LoVo (cell line): Measurements from ENCODE around the gene SERPINB7.
A peak's percentile ranks its signal among the peaks of the same experiment; 100 is the strongest.

Source experiments
- DNase-seq: peaks from one replicate; pipeline ENCODE4 v3.0.0-alpha.2; 2016; ENCODE audit warnings: low spot score

SERPINB7 gene

DNA sequence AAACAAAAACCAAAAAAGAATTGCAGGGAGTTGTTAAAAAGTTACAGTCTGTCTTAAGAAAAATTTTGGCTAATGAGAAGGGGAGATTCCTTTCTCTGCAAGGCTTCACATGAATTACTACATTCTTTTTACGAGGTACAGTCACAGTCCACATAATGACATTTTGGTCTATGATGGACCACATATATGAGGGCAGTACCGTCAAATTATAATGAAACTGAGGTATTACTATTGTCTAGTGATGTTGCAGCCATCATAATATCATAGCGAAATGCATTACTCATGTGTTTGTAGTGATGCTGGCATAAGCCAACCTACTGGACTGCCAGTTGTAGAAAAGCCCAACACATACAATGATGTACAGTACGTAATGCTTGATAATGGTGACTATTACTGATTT lies 12.5 kb downstream of the SERPINB7 start:
- no peak for DNase-seq

DNA sequence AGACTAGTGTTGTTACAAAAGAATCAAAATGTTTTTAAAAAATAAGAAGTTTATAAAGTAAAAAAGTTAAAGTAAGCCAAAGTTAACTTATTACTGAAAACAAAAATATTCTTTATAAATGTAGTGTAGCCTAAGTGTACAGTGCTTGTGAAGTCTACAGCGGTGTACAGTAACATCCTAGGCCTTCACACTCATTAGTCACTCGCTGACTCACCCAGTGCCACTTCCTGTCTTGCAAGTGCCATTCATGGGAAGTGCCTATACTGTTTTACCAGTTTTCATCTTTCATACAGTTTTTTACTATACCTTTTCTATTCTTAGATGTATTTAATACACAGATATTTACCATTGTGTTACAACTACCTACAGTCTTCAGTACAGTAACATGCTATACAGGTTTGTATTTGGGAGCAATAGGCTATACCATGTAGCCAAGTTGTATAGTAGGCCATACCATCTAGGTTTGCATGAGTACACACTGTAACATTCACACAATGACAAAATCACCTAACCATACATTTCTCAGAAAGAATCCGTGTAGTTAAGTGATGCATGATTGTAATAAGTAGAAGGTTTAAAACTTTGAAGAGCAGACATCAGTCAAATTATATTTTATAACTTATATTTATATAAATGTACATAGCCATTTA lies 13.4 kb downstream of the SERPINB7 start:
- DNase-seq, result peak; percentile 52

DNA sequence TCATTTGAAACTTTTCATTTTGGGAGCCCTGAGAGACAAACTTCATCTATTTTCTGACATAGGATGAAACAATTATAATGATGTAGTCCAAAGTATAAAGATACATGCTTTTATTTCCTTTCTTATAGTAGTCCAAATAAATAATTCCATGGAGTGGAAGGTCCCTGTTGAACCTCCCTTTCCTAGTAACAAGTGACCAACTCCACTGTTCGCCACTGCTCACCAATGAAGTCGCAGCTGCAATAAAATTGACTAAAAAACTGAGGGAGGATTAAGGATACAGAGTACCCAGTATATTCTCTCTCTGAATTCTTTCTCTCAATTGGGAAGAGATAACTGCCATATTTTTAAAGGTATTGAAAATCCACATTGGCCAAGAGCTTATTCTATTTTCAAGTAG lies 14.1 kb downstream of the SERPINB7 start:
- no peak for DNase-seq

DNA sequence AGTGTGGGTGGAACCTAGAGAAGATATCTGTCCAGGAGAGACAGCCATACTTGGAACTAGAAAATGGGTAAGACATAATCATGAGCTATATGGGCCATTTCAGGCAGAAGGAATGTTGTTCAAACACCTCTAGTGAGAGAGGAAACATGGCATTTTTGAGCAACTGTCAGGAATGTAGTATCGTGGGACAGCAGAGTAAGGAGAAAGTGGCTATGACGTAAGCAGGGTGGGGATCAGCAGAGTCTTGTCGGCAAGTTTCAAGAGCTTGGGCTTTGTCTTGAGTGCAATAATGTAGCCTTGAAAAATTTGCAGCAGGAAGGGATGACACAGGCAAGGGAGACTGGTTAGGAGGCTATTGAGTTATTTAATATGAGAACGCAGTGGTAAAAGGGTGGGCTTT lies 20.4 kb downstream of the SERPINB7 start:
- no peak for DNase-seq

DNA sequence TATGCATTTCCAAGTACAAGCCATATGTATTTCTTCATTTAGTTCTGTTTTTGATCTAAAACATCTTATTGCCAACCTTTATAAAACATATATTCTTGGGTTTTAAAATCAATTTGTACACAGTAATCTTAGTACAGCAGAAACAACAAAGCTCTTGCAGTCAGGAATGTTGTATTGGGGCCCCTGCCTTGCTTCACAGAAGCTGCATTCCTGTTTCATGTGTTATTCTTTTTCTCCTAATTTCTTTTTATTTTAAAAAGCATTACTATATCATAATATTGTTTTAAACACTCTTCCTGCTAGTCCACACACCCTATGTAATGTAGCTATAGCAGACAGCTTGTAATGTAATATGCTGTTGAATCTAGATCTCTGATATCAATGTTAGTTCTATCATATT lies 24.0 kb downstream of the SERPINB7 start:
- no peak for DNase-seq

DNA sequence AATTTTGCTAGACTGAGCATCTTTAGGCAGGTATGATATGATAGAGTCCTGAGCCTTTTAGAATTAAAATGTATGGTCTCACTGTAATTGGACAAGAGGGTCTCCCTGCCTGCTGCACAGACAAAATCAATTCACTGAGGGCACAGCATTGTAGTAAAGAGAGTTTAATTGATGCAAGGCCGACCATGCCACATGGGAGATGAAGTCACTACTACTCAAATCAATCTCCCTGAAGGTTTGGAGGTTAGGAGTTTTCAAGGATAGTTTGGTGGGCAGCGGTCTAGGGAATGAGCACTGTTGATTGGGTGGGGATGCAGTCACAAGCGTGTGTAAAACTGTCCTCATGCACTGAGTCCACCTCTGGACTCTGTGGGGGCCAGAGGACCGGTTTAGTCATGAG lies 26.1 kb downstream of the SERPINB7 start:
- no peak for DNase-seq

DNA sequence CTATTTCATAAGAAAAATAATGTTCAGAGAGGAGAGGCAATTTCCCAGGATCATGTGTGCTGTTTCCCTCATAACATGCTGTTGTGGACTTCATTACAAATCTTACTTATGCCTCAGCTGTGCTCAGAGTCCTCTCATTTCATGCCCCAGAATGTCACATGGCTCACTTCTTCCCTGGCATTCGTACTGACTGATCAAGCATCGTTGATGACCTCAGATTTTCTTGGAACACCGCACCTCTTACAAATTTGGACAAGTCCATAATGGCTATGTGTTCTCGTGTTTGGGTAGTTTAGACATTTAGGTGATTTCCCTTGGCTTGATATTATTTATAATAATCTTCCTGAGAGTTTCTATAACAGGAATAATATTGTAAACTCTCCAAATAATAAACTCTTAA lies 32.9 kb downstream of the SERPINB7 start:
- no peak for DNase-seq

DNA sequence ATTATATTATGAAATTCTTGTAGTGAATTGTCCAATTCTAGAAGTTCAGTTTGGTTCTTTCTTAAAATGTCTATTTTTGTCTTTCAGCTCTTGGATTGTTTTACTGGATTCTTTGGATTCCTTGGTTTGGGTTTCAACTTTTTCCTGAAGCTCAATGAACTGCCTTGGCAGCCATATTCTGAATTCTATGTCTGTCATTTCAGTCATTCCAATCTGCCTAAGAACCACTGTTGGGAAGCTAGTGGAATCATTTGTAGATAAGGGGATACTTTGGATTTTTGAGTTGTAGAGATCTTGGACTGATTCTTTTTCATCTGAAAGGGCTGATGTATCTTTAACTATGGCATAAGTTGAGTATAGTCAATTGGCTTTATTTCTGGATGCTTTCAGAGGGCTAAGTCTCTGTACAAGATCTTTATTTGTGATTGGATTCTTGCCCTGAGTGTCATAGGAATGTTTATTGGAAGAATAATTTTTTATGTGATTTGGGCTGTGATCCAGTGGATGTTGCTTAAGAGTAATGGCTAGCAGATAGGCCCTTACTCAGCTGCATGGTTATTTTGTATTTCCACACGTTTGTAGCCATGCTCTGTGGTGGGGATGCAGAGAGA lies 42.3 kb downstream of the SERPINB7 start:
- DNase-seq, result no peak

DNA sequence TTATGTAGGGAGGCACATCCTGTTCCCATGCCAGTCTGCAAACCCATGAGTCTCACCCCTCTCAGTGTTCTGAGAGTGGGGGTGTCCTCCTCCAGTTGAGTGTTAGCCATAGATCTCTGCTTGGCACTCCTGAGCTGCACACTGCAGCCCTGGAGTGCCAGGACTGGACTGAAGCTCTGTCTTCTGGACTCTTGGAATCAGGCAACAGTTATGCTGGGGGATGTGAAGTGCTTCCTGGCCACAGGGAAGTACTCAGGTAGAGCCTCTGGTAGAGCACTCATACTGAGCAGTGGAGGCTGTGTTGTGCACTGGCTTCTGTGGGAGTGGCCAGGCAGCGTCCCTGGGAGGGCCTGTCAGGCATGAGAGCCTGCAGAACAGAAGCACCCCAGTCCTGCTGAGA lies 43.0 kb downstream of the SERPINB7 start:
- no peak for DNase-seq

DNA sequence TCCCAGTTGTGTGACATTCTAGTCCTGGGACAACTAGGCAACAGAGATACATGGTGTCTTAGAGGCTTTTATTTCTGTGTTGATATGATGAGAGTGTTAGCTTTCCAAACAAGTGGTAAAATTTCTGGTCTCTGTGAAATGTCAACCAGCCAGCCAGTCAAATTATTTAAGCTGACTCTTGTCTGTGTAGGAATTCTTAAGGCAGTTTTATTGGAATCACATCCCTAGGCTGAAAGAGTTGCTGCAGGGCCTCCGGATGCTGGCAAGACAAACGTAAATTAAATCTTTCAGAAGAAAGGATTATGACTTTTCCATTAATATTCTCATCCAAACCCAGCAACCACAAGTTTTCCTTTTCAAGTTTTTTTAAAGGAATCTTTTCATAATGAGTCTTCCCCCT lies 44.6 kb downstream of the SERPINB7 start:
- DNase-seq, result no peak

DNA sequence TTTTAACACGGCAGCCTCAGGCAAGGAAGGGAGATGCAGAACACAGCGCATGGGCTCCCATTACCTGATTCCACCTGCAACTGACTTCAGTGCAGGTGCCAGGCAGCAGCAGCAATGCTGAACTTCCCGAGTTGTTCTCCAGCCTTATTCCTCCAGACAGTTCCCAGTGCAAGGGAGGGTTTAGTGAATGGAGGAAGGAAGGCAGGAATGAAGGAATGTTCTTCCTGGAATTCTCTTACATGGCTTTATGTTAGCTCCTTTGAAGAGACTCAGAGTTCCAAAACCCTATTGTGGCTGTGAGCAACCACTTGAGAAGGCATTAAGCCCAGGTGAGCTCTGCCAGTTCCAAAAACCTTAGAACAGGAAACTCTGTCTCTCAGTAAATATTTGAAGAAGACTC lies 45.5 kb downstream of the SERPINB7 start:
- no peak for DNase-seq

DNA sequence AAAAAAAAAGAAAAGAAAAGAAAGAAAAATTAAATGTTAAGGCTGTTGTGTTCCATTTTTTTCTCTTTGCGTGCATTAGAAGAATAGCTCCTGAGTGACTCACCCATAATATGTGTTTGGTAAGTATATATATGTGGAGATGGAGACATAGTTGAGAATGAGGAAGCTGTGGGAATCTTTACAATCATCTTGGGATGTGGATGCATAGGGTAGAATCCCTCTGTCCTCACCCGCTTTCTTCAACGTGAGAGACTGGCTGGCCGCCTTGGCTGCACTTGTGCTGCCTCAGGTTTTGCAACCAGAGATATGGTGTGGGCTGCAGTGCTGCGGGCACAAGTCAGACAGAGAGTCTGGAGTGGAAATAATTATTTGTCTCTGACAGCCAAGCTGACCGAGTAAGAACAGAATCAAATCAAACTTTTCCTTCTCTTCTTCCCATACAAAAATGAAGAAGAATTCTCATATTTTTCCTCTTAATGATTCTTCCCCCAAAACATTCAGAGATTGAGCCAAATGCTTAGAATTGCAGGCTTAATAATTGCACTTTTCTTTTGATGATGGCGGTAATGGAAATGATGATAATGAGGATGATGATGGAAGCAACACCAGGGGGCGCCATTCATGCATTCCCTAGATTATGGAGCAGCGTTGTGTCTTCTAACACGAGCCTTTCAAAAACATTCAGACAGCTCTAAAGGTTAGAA lies 48.5 kb downstream of the SERPINB7 start:
- no peak for DNase-seq

DNA sequence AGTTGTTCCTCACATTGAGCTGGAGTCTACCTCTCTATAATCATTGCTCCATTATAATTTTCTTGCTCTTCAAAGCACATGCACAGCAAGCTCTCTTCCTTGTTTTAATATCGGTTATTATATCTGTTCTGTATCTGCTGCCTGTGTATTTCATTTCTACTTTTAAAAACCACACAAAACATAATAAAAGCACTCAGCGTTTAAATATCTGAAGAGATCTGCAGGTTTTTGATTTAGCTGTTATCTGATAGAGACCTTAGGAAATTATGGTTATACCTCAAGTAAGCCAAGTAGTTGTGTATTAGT lies 49.0 kb downstream of the SERPINB7 start:
- DNase-seq, result no peak

DNA sequence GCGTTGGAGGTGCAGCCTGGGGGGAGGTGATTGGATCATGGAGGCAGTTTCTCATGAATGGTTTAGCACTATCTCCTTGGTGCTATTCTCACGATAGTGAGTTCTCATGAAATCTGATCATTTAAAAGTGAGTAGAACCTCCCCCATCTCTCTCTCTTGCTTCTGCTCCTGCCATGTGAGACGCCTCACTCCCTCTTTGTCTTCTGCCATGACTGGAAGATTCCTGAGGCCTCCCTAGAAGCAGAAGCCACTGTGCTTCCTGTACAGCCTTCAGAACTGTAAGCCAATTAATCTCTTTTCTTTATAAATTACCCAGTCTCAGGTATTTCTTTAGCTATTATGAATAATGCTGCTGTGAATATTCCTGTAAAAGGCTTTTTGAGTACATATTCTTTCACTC lies 52.9 kb downstream of the SERPINB7 start:
- DNase-seq, result no peak

DNA sequence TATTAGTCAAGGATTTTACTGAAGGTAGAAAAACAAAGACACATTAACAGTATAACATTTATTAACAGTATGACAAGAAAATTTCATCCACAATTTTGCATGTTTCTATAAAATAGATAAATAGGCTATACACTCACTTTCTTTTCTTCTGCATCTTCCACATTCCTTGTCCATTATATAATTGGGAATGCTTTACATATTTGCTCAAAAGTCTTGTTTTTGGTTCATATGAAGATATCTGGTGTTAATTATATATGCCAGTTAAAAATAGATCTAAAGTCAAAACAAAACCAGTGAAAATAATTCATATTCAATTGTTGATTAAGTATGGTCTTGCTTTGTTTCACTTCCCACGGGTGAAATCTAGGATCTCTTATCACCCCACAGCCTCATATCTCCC lies 53.4 kb downstream of the SERPINB7 start:
- DNase-seq, result no peak

DNA sequence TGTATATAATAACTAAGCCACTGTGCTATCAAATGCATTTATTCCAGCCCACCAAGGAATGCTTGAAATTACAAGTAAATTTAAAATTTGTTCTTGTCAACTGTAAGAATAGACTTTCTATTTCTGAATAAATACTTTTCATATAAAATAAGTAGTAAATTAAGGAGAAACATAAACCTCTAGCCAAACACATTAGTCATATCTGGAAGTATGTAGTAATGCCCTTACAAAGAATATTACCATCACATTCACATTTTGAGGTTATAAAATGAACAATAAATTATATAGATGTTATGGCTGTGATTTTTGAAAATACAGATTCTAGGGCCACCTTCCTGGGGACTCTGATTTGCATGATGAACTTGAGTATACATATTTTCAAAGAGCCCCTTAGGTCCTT lies 54.7 kb downstream of the SERPINB7 start:
- no peak for DNase-seq

DNA sequence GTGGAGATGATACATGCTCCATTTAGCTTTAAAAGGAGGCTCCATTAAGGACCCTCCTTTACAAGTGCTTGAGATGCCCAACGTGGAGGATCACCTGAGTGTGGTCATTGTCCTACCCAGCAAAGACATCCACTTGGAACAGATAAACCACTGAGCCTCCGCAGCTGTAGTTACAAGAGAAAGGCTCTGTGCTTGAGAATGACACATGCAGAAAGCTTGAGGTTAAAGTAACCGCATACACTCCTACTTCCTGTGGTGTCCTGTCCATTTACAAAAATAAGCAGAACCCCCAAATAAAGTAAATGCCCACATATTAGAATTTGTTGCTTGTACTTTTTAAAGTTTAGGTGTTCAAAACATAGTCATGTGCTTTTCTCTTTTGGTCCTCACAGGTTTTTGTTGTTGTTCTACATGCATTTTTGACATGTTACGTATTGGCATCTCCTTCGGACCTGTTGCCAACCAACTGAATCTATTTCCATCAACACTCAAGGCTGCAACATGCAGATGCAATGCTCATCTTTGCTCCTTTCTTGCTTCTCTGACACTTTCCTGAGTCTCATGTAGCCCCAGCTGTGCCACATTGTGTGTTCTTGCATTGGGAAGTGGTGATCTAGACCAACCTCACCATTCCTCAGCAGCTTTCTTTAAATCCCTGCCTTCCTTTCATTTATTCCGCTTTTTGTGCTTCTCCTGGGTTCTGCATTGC lies 56.0 kb downstream of the SERPINB7 start:
- DNase-seq, result no peak

DNA sequence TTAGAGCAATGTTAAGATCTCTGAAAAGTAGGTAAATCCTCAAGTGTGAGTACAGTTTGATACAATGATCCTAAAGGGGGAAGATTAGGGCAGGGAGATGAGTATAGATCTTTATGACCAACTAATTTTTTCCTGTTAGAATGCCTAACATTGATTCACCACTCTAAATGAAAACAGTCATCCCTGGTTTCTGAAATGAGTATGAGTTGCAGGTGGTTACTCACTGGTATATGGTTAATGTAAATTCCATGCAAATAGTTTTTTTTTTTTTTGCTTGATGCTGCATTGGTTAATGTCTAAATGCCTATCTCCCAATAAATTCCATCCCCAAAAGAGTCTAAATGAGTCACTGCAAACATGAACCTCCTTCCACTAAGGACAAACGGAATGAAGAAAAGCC lies 57.3 kb downstream of the SERPINB7 start:
- no peak for DNase-seq

DNA sequence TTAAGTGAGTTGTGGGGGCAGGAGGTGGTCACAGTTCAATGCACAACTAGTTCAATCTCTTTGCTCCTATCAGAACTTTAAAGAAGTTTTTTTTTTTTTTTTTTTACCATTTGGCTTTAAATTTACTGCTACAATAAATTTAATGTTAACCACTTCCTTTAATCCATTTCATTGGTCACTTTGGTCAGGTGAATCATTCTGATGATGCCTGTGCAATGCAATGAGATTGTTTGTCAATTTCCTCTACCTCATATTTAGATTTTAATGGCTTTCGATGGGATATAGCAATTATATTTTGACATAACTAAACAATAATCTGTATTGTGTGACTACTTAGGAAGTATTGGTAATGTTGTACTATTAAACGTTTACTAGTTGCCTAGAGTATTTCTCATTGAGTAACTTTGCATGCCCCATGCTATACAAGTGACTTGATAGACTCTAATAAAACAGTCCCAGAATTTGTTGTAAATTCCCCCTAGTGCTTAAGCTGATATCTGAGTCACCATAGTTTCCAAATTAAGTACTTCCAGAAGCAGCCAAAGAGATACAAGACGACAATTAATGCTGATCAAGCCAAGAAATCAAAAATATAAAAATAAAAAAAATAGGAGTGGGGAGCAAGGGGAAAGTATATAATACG lies 59.4 kb downstream of the SERPINB7 start:
- no peak for DNase-seq

DNA sequence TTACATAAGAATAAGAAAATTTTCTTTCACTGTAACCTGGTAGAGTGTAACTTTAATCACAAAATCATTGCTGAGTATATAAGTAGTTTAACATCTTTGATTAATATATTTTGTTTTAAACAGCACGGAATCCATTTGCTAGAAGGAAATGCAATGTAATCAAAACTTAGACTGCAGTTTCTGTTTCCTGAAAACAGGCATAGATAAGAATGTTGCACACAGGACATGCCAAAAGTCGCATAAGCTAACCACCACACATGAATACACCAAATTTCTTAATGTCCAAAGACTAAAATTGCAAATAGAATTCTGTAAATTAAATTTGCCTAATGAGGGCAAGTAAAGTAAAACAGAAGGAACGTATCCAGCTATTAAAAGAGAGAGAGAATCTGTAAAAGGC lies 61.2 kb downstream of the SERPINB7 start:
- DNase-seq, result no peak

DNA sequence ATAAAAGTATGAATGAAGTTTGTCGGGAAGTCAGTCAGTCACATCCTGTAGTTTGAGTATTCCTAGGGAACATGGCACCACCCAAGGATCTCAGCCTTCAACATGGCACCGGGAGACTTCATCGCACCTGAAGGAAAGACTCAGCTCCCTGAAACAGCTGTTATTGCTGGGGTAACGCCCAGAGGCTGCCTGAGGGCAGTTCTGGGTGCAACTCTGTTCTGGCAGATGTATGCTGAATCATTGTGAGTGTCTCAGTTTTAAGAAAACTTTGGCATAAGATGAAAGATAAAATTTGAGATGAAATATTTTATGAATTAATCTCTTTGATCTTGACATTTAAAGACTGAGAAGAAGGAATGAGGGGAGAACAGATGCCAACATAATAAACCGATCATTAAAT lies 62.4 kb downstream of the SERPINB7 start:
- DNase-seq, result no peak

DNA sequence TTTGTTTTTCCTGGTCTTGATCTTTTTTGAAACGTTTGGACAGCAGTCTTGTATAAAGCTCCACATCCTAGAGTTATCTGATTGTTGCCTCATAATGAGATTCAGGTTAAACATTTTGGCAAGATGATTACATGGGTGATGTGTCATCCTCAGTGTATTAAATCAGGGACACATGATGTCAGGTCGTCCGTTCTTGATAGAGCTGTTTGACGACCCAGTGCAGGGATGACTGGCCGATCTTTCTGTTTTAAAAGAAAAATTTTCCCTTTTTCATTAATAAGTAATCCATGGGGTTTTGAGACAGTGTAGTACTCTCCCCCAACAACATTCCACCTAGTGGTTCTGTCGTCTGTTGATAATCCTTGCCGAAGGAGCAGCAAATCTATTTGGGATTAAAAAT lies 67.8 kb downstream of the SERPINB7 start:
- DNase-seq, result no peak

DNA sequence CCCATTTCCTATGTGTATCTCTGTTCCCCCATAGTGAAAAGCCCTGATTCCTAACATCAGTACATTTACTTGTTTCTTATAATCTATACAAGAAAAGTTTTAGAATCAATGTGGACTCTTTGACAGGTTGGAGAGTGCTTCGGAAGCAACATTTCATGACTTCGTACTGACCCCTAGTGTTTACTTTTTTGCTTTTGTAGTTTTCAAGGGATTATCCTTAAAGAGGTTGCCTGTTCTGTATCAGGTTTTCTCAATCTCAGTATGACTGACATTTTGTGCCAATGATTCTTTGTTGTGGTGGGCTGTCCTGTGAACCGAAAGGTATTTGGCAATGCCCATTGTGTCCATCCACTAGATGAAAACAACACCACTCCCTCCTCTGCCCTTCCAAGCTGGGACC lies 69.0 kb downstream of the SERPINB7 start:
- peak; percentile 20 for DNase-seq
